Measurements from ENCODE around the gene KDM8.

KDM8 gene

DNA sequence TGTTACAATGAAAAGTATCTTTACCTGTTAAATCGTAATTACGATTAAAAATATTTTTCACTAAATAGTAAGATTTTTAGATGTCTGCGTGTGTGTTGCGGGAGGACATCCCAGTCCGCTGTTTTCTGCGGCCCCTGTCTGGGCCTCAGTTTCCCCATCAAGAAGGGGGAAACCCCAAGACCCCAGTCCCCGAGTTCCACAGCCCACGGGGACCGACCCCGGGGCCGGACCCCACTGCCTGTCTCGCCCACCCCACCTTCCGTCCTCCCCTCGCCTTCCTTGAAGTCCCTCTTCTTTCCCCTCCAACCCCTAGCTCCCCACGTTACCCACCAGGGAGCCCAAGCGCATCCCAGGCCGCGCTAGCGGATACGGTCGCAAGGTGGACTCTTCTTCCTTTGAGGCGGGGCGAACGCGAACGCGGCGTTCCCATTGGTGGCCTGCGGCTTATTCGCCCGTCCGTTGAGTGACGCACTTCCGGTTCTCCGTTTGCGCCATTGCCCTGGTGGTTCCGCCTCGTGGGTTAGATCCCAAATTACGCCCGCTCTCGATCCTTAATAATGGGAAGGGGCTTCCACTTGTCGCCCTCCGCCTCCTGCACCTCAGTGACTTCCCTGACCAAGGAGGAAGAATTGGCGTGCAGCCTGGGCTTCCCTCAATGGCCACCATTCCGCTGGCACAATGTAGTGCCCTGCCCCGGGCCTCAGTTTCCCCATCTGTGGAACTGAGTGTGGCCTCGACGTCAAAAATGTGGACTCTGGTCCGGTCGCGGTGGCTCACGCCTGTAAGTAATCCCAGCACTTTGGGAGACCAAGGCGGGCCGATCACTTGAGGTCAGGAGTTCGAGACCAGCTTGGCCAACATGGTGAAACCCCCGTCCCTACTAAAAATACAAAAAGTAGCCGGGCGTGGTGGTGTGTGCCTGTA is 65.3 kb downstream of the KDM8 start, which contains the start of gene NSMCE1:
Gene NSMCE1 (minus strand): TSS at position 397 of the 924 bp plus-strand sequence. CDS start 11,202 bp downstream, outside the sequence.
- peak within 1 kb of the TSS; percentile 73 for H3K27ac ChIP-seq
- TF ChIP-seq ZFX (IDR thresholded peaks at IDR 0.05), result peak; percentile 62
- no peak; the same call in 1 of the 2 replicates for TF ChIP-seq CTCF (conservative IDR thresholded peaks at IDR 0.05)

DNA sequence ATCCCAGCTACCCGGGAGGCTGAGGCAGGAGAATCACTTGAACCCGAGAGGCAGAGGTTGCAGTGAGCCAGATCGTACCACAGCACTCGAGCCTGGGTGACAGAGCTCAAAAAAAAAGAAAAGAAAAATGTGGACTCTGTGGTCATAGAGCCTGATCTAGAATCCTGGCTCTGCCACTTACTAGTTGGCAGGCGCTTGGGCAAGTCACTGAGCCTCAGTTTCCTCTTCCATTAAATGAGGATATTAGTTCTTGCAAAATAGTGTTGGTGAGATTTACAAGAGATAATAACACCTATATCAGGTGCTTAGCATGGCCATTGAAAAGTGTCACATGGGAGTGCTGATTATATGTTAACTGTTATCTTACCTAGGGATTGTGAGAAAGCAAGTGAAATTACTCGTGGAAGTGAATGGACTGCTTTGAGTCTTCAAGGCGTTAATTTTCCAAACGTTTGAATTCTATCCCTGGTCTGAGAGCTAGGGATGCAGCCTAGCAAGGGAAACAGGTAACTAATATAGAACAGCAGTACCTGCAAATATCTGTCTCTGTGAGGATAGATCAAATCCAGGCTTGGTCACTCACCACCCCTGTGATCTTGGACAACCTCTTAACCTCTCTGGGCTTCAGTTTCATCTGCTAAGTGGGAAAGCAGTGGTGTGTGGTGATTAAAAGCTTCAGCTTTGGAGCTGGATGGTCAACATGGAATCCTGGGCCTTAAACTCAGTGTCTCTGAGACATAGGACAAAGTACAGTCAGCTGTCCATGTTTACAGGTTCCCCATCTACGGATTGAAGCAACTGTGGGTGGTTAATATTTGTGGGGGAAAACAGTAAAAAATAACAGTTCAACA is 66.2 kb downstream of the KDM8 start:
- peak overlapping the region; percentile 73 for H3K27ac ChIP-seq
- TF ChIP-seq ZFX (IDR thresholded peaks at IDR 0.05) (no peak), CTCF (conservative IDR thresholded peaks at IDR 0.05) (no peak)

GRCh38 chr16:27270349-27270748 is 67.0 kb downstream of the KDM8 start:
- H3K27ac ChIP-seq, result no peak overlapping the region
- TF ChIP-seq ZFX (IDR thresholded peaks at IDR 0.05), result no peak
- no peak for TF ChIP-seq CTCF (conservative IDR thresholded peaks at IDR 0.05)
